ENCODE data around the gene PANX2.

PANX2 gene

GRCh38 chr22:50213263-50213662 lies 42.7 kb downstream of the PANX2 start:
- peaks cover 14% of the 10 kb centered on the region for H3K4me1 Mint-ChIP-seq
- TF ChIP-seq CTCF (IDR thresholded peaks at IDR 0.05; ENCODE audit: unreplicated experiment in 3 of 3), result no peak
- no peak overlapping the region for H3K4me3 Mint-ChIP-seq
- H3K36me3 Mint-ChIP-seq (ENCODE audit: low read depth), result peaks cover 42% of the 10 kb centered on the region
- no peak overlapping the region for H3K27ac Mint-ChIP-seq
- no peaks in the 10 kb centered on the region for H3K27me3 Mint-ChIP-seq (ENCODE audit: low read depth)
- no peaks in the 10 kb centered on the region for H3K9me3 Mint-ChIP-seq

GRCh38 chr22:50215297-50216054 lies 44.9 kb downstream of the PANX2 start:
- Mint-ChIP-seq H3K9me3 (no peaks in the 10 kb centered on the region), H3K36me3 (ENCODE audit: low read depth) (peaks cover 34% of the 10 kb centered on the region), H3K4me3 (no peak overlapping the region), H3K4me1 (peaks cover 5% of the 10 kb centered on the region), H3K27me3 (ENCODE audit: low read depth) (no peaks in the 10 kb centered on the region), H3K27ac (no peak overlapping the region)
- no peak for TF ChIP-seq CTCF (IDR thresholded peaks at IDR 0.05; ENCODE audit: unreplicated experiment in 3 of 3)

GRCh38 chr22:50216055-50216683 lies 45.6 kb downstream of the PANX2 start:
- Mint-ChIP-seq H3K27ac (no peak overlapping the region), H3K9me3 (no peaks in the 10 kb centered on the region), H3K36me3 (ENCODE audit: low read depth) (peaks cover 31% of the 10 kb centered on the region), H3K4me1 (peaks cover 5% of the 10 kb centered on the region), H3K4me3 (no peak overlapping the region), H3K27me3 (ENCODE audit: low read depth) (no peaks in the 10 kb centered on the region)
- TF ChIP-seq CTCF (IDR thresholded peaks at IDR 0.05; ENCODE audit: unreplicated experiment in 3 of 3), result no peak

GRCh38 chr22:50216684-50217520 lies 46.4 kb downstream of the PANX2 start:
- no peak for TF ChIP-seq CTCF (IDR thresholded peaks at IDR 0.05; ENCODE audit: unreplicated experiment in 3 of 3)
- H3K27me3 Mint-ChIP-seq (ENCODE audit: low read depth), result no peaks in the 10 kb centered on the region

GRCh38 chr22:50217543-50218152 lies 47.1 kb downstream of the PANX2 start:
- no peak overlapping the region for H3K4me3 Mint-ChIP-seq
- H3K9me3 Mint-ChIP-seq, result no peaks in the 10 kb centered on the region
- H3K27me3 Mint-ChIP-seq (ENCODE audit: low read depth), result no peaks in the 10 kb centered on the region
- peaks cover 26% of the 10 kb centered on the region for H3K36me3 Mint-ChIP-seq (ENCODE audit: low read depth)
- TF ChIP-seq CTCF (IDR thresholded peaks at IDR 0.05; ENCODE audit: unreplicated experiment in 3 of 3), result no peak
- H3K27ac Mint-ChIP-seq, result no peak overlapping the region
- H3K4me1 Mint-ChIP-seq, result peaks cover 5% of the 10 kb centered on the region

More at GRCh38 chr22:50216684-50217520, 46.4 kb downstream of the PANX2 start:
- H3K4me1 Mint-ChIP-seq, result peaks cover 5% of the 10 kb centered on the region
- no peaks in the 10 kb centered on the region for H3K9me3 Mint-ChIP-seq
- H3K36me3 Mint-ChIP-seq (ENCODE audit: low read depth), result peaks cover 28% of the 10 kb centered on the region
- no peak overlapping the region for H3K27ac Mint-ChIP-seq
- H3K4me3 Mint-ChIP-seq, result no peak overlapping the region
